HCT116 (cell line): ENCODE measurements around the gene ERG.

ENCODE experiments used
- POLR2A ChIP-seq: IDR thresholded peaks from 2 replicates; pipeline ENCODE4 v1.7.0; 2011; ENCODE audit warnings: borderline replicate concordance; ENCODE audit not compliant: insufficient read depth, insufficient read length; ENCODE audit errors: extremely low read depth
- ZNF274 ChIP-seq: fragments of 200-500 bp; sonication (Bioruptor generic); IDR thresholded peaks from 2 replicates; pipeline ENCODE4 v1.6.1; 2014; ENCODE audit warnings: mild to moderate bottlenecking, low read depth, low read length, inconsistent platforms

DNA sequence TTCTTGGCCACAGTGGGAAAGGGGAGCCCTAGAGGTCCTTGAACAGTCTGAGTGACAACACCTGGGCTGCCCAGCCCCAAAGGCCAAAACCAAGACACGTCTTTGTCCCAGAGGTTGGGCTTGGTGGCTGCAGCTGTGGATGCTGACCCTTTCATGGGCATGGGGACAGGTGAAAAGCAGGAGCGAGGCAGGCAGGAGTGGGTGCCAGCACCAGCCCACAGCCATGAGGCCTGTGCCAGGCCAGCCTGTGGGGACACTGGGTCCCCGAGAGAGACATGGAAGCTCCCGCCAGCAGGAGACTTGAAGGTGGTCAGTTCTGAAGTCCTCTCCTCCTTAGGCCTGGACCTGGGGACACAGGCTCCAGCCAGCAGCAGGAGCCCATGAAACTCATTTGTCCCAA is 142.9 kb downstream of the ERG start:
- TF ChIP-seq POLR2A, result no peak
- no peak for TF ChIP-seq ZNF274
